ENCODE data around the gene PCDH15. TPM values are rescaled to one million over a fixed set of nuclear protein-coding genes. Genes with fewer than 3 reads are reported as not detected.

Gene PCDH15
- total and polyA plus RNA-seq, 2 experiments from 2014 or later = 0.29 to 0.66 TPM

- Mint-ChIP-seq H3K36me3 (ENCODE audit: low read depth) (no peaks in the 10 kb centered on the region), H3K27ac (no peak overlapping the region), H3K9me3 (no peaks in the 10 kb centered on the region), H3K27me3 (ENCODE audit: insufficient read depth, low read depth, poor library complexity) (no peaks in the 10 kb centered on the region), H3K4me3 (no peak overlapping the region), H3K4me1 (0 out of 3 replicates have a peak, but pooled peaks cover 4% of the 10 kb centered on the region)
- H3K9me2 ChIP-seq (ENCODE audit: insufficient read depth) = no peaks in the 10 kb centered on the region
- no peaks in the 10 kb centered on the region for H4K20me1 ChIP-seq (replicated peaks; ENCODE audit: insufficient read depth)
- H2AFZ ChIP-seq = no peak overlapping the region
- H3K36me3 ChIP-seq (ENCODE audit: insufficient read depth) = no peaks in the 10 kb centered on the region
- H3K79me2 ChIP-seq (replicated peaks; ENCODE audit: insufficient read depth) = no peaks in the 10 kb centered on the region
- DNase-seq (ENCODE audit: low spot score) (no peak), ATAC-seq (no peak)
- H3K27me3 ChIP-seq (ENCODE audit: insufficient read depth) = no peaks in the 10 kb centered on the region
- no peak overlapping the region for H3K27ac ChIP-seq (ENCODE audit: low read depth)
- no peak overlapping the region for H3K4me3 ChIP-seq
- H3K4me1 ChIP-seq (ENCODE audit: insufficient read depth) = peaks cover 8% of the 10 kb centered on the region
- no peak for TF ChIP-seq ZNF114 (CRISPR knock-in tag; IDR thresholded peaks at IDR 0.05)
- no peak overlapping the region for H3K4me2 ChIP-seq
- no peaks in the 10 kb centered on the region for H3F3A ChIP-seq (replicated peaks; ENCODE audit: low read depth)
Measured at GRCh38 chr10:54531296-54531695, 269.7 kb downstream of the PCDH15 start.

GRCh38 chr10:54530299-54530698 is 270.7 kb downstream of the PCDH15 start:
- Histone ChIP-seq H3K79me2 (replicated peaks; ENCODE audit: insufficient read depth) (no peaks in the 10 kb centered on the region), H3K36me3 (ENCODE audit: insufficient read depth) (no peaks in the 10 kb centered on the region), H3K4me2 (no peak overlapping the region), H3K9me2 (ENCODE audit: insufficient read depth) (no peaks in the 10 kb centered on the region), H3K4me1 (ENCODE audit: insufficient read depth) (peaks cover 8% of the 10 kb centered on the region), H4K20me1 (replicated peaks; ENCODE audit: insufficient read depth) (no peaks in the 10 kb centered on the region), H3K27me3 (ENCODE audit: insufficient read depth) (no peaks in the 10 kb centered on the region), H3K27ac (ENCODE audit: low read depth) (no peak overlapping the region), H2AFZ (peak overlapping the region; percentile 25; the same call in 1 of the 2 replicates), H3F3A (replicated peaks; ENCODE audit: low read depth) (no peaks in the 10 kb centered on the region), H3K4me3 (no peak overlapping the region)
- ATAC-seq = no peak; the same call in 2 of the 3 replicates
- H3K27me3 Mint-ChIP-seq (ENCODE audit: insufficient read depth, low read depth, poor library complexity) = no peaks in the 10 kb centered on the region
- H3K4me3 Mint-ChIP-seq = no peak overlapping the region
- H3K36me3 Mint-ChIP-seq (ENCODE audit: low read depth) = no peaks in the 10 kb centered on the region
- DNase-seq (ENCODE audit: low spot score) = no peak
- TF ChIP-seq ZNF114 (CRISPR knock-in tag; IDR thresholded peaks at IDR 0.05) (no peak), CREB1 (CRISPR knock-in tag; IDR thresholded peaks at IDR 0.05; ENCODE audit: low read depth) (no peak)
- no peak overlapping the region for H3K27ac Mint-ChIP-seq
- H3K9me3 Mint-ChIP-seq = no peaks in the 10 kb centered on the region
- H3K4me1 Mint-ChIP-seq = 0 out of 3 replicates have a peak, but pooled peaks cover 4% of the 10 kb centered on the region

DNA sequence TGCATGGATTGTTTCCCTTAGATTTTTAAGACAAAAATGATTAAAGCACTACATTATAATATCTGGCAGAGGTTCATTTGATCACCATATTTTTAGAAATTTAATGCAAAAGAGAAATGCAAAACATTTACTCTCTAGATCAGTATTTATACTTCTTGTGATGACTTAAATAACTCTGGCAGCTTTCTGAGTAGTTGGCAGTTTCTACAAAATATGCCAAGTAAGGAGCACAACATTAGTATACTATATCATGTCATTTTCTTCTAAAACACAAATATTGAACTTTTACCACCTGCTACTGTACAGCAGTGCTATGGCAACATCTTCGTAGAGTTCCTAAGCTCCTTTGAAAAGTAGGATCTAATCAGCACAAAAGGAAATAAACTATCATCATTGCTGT is 275.2 kb downstream of the PCDH15 start:
- H3K36me3 Mint-ChIP-seq (ENCODE audit: low read depth) = no peaks in the 10 kb centered on the region

More for the DNA sequence above, 275.2 kb downstream of the PCDH15 start:
- Histone ChIP-seq H3K4me3 (no peak overlapping the region), H4K20me1 (replicated peaks; ENCODE audit: insufficient read depth) (no peaks in the 10 kb centered on the region), H3K27ac (ENCODE audit: low read depth) (no peak overlapping the region), H3F3A (replicated peaks; ENCODE audit: low read depth) (no peaks in the 10 kb centered on the region), H3K79me2 (replicated peaks; ENCODE audit: insufficient read depth) (no peaks in the 10 kb centered on the region), H3K27me3 (ENCODE audit: insufficient read depth) (no peaks in the 10 kb centered on the region), H2AFZ (no peak overlapping the region), H3K4me1 (ENCODE audit: insufficient read depth) (no peaks in the 10 kb centered on the region), H3K36me3 (ENCODE audit: insufficient read depth) (no peaks in the 10 kb centered on the region), H3K4me2 (no peak overlapping the region), H3K9me2 (ENCODE audit: insufficient read depth) (no peaks in the 10 kb centered on the region)
- Mint-ChIP-seq H3K4me1 (no peaks in the 10 kb centered on the region), H3K27me3 (ENCODE audit: insufficient read depth, low read depth, poor library complexity) (no peaks in the 10 kb centered on the region), H3K4me3 (no peak overlapping the region), H3K27ac (no peak overlapping the region), H3K9me3 (no peaks in the 10 kb centered on the region)
- no peak for TF ChIP-seq ZNF462 (CRISPR knock-in tag; IDR thresholded peaks at IDR 0.05)
- no peak for TF ChIP-seq EZH2 (IDR thresholded peaks at IDR 0.05; ENCODE audit: low read depth, unreplicated experiment)
- no peak for TF ChIP-seq NANOG (IDR thresholded peaks at IDR 0.05; ENCODE audit: borderline replicate concordance)
- TF ChIP-seq, protein P1, sequence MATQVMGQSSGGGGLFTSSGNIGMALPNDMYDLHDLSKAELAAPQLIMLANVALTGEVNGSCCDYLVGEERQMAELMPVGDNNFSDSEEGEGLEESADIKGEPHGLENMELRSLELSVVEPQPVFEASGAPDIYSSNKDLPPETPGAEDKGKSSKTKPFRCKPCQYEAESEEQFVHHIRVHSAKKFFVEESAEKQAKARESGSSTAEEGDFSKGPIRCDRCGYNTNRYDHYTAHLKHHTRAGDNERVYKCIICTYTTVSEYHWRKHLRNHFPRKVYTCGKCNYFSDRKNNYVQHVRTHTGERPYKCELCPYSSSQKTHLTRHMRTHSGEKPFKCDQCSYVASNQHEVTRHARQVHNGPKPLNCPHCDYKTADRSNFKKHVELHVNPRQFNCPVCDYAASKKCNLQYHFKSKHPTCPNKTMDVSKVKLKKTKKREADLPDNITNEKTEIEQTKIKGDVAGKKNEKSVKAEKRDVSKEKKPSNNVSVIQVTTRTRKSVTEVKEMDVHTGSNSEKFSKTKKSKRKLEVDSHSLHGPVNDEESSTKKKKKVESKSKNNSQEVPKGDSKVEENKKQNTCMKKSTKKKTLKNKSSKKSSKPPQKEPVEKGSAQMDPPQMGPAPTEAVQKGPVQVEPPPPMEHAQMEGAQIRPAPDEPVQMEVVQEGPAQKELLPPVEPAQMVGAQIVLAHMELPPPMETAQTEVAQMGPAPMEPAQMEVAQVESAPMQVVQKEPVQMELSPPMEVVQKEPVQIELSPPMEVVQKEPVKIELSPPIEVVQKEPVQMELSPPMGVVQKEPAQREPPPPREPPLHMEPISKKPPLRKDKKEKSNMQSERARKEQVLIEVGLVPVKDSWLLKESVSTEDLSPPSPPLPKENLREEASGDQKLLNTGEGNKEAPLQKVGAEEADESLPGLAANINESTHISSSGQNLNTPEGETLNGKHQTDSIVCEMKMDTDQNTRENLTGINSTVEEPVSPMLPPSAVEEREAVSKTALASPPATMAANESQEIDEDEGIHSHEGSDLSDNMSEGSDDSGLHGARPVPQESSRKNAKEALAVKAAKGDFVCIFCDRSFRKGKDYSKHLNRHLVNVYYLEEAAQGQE (IDR thresholded peaks at IDR 0.05; ENCODE audit: unreplicated experiment) = no peak
- ATAC-seq = no peak
- no peak for DNase-seq (ENCODE audit: low spot score)
